Measurements from ENCODE around the gene FBN1. TPM values are rescaled to one million over a fixed set of nuclear protein-coding genes. Genes with fewer than 3 reads are reported as not detected.

Gene FBN1
- total and polyA plus RNA-seq, 2 donors = 6.3 to 19.5 TPM

- H3K4me3 ChIP-seq (ENCODE audit: low read length in 2 of 2) = no peak overlapping the region
- no peaks in the 10 kb centered on the region for H3K9me3 ChIP-seq (ENCODE audit: control insufficient read depth in 2 of 2, insufficient read depth in 1 of 2, low read length in 1 of 2)
- WGBS = 94% methylated on average over 1 of the region's 1 CpG
- H3K27me3 ChIP-seq (ENCODE audit: control insufficient read depth in 2 of 2, insufficient read depth in 1 of 2, low read length in 1 of 2) = no peaks in the 10 kb centered on the region
- no peak overlapping the region for H3K27ac ChIP-seq (ENCODE audit: low read depth in 1 of 2, low read length in 1 of 2)
- no peaks in the 10 kb centered on the region for H3K36me3 ChIP-seq (ENCODE audit: control insufficient read depth in 2 of 2, insufficient read depth in 2 of 2, low read length in 1 of 2)
- no peak for DNase-seq (ENCODE audit: low read depth in 6 of 9, low spot score in 9 of 9)
- no peaks in the 10 kb centered on the region for H3K4me1 ChIP-seq (ENCODE audit: control insufficient read depth in 2 of 2, insufficient read depth in 2 of 2, low read length in 2 of 2)
Measured at GRCh38 chr15:48632651-48633050, 12.9 kb downstream of the FBN1 start.

GRCh38 chr15:48631176-48631770 lies 14.2 kb downstream of the FBN1 start:
- no peak for DNase-seq (ENCODE audit: low read depth in 6 of 9, low spot score in 9 of 9)
- H3K9me3 ChIP-seq (ENCODE audit: control insufficient read depth in 2 of 2, insufficient read depth in 1 of 2, low read length in 1 of 2) = no peaks in the 10 kb centered on the region
- H3K4me3 ChIP-seq (ENCODE audit: low read length in 2 of 2) = no peak overlapping the region
- H3K27ac ChIP-seq (ENCODE audit: low read depth in 1 of 2, low read length in 1 of 2) = no peak overlapping the region
- no peaks in the 10 kb centered on the region for H3K36me3 ChIP-seq (ENCODE audit: control insufficient read depth in 2 of 2, insufficient read depth in 2 of 2, low read length in 1 of 2)
- H3K27me3 ChIP-seq (ENCODE audit: control insufficient read depth in 2 of 2, insufficient read depth in 1 of 2, low read length in 1 of 2) = no peaks in the 10 kb centered on the region
- 90% methylated on average over 8 of the region's 8 CpGs for WGBS
- H3K4me1 ChIP-seq (ENCODE audit: control insufficient read depth in 2 of 2, insufficient read depth in 2 of 2, low read length in 2 of 2) = no peaks in the 10 kb centered on the region

- no peaks in the 10 kb centered on the region for H3K27me3 ChIP-seq (ENCODE audit: control insufficient read depth in 2 of 2, insufficient read depth in 1 of 2, low read length in 1 of 2)
- DNase-seq (ENCODE audit: low read depth in 6 of 9, low spot score in 9 of 9) = no peak
- no peaks in the 10 kb centered on the region for H3K9me3 ChIP-seq (ENCODE audit: control insufficient read depth in 2 of 2, insufficient read depth in 1 of 2, low read length in 1 of 2)
- no peak overlapping the region for H3K27ac ChIP-seq (ENCODE audit: low read depth in 1 of 2, low read length in 1 of 2)
- no peak overlapping the region for H3K4me3 ChIP-seq (ENCODE audit: low read length in 2 of 2)
- no peaks in the 10 kb centered on the region for H3K36me3 ChIP-seq (ENCODE audit: control insufficient read depth in 2 of 2, insufficient read depth in 2 of 2, low read length in 1 of 2)
- 97% methylated on average over 1 of the region's 1 CpG for WGBS
- no peaks in the 10 kb centered on the region for H3K4me1 ChIP-seq (ENCODE audit: control insufficient read depth in 2 of 2, insufficient read depth in 2 of 2, low read length in 2 of 2)
Measured at GRCh38 chr15:48630245-48630644, 15.3 kb downstream of the FBN1 start.

- no peaks in the 10 kb centered on the region for H3K4me1 ChIP-seq (ENCODE audit: control insufficient read depth in 2 of 2, insufficient read depth in 2 of 2, low read length in 2 of 2)
- H3K27me3 ChIP-seq (ENCODE audit: control insufficient read depth in 2 of 2, insufficient read depth in 1 of 2, low read length in 1 of 2) = no peaks in the 10 kb centered on the region
- WGBS = 97% methylated on average over 2 of the region's 2 CpGs
- no peak for DNase-seq (ENCODE audit: low read depth in 6 of 9, low spot score in 9 of 9)
- no peak overlapping the region for H3K4me3 ChIP-seq (ENCODE audit: low read length in 2 of 2)
- H3K27ac ChIP-seq (ENCODE audit: low read depth in 1 of 2, low read length in 1 of 2) = no peak overlapping the region
- no peaks in the 10 kb centered on the region for H3K36me3 ChIP-seq (ENCODE audit: control insufficient read depth in 2 of 2, insufficient read depth in 2 of 2, low read length in 1 of 2)
- H3K9me3 ChIP-seq (ENCODE audit: control insufficient read depth in 2 of 2, insufficient read depth in 1 of 2, low read length in 1 of 2) = no peaks in the 10 kb centered on the region
Measured at GRCh38 chr15:48628832-48629231, 16.7 kb downstream of the FBN1 start.

GRCh38 chr15:48627260-48627940 lies 18.1 kb downstream of the FBN1 start:
- H3K27ac ChIP-seq (ENCODE audit: low read depth in 1 of 2, low read length in 1 of 2) = no peak overlapping the region
- no peak for DNase-seq (ENCODE audit: low read depth in 6 of 9, low spot score in 9 of 9)
- WGBS = 94% methylated on average over 7 of the region's 7 CpGs
- H3K36me3 ChIP-seq (ENCODE audit: control insufficient read depth in 2 of 2, insufficient read depth in 2 of 2, low read length in 1 of 2) = no peaks in the 10 kb centered on the region
- no peaks in the 10 kb centered on the region for H3K27me3 ChIP-seq (ENCODE audit: control insufficient read depth in 2 of 2, insufficient read depth in 1 of 2, low read length in 1 of 2)
- no peaks in the 10 kb centered on the region for H3K4me1 ChIP-seq (ENCODE audit: control insufficient read depth in 2 of 2, insufficient read depth in 2 of 2, low read length in 2 of 2)
- H3K9me3 ChIP-seq (ENCODE audit: control insufficient read depth in 2 of 2, insufficient read depth in 1 of 2, low read length in 1 of 2) = no peaks in the 10 kb centered on the region
- H3K4me3 ChIP-seq (ENCODE audit: low read length in 2 of 2) = no peak overlapping the region

- Histone ChIP-seq H3K9me3 (ENCODE audit: control insufficient read depth in 2 of 2, insufficient read depth in 1 of 2, low read length in 1 of 2) (no peaks in the 10 kb centered on the region), H3K27ac (ENCODE audit: low read depth in 1 of 2, low read length in 1 of 2) (no peak overlapping the region), H3K36me3 (ENCODE audit: control insufficient read depth in 2 of 2, insufficient read depth in 2 of 2, low read length in 1 of 2) (no peaks in the 10 kb centered on the region), H3K4me3 (ENCODE audit: low read length in 2 of 2) (no peak overlapping the region), H3K27me3 (ENCODE audit: control insufficient read depth in 2 of 2, insufficient read depth in 1 of 2, low read length in 1 of 2) (no peaks in the 10 kb centered on the region), H3K4me1 (ENCODE audit: control insufficient read depth in 2 of 2, insufficient read depth in 2 of 2, low read length in 2 of 2) (no peaks in the 10 kb centered on the region)
- DNase-seq (ENCODE audit: low read depth in 6 of 9, low spot score in 9 of 9) = no peak
- 97% methylated on average over 2 of the region's 2 CpGs for WGBS
Measured at GRCh38 chr15:48625126-48625525, 20.4 kb downstream of the FBN1 start.

- 89% methylated on average over 4 of the region's 4 CpGs for WGBS
- no peak for DNase-seq (ENCODE audit: low read depth in 6 of 9, low spot score in 9 of 9)
Measured at GRCh38 chr15:48624700-48625099, 20.8 kb downstream of the FBN1 start.

GRCh38 chr15:48623456-48623855 lies 22.1 kb downstream of the FBN1 start:
- WGBS = 100% methylated on average over 1 of the region's 1 CpG
- H3K9me3 ChIP-seq (ENCODE audit: control insufficient read depth in 2 of 2, insufficient read depth in 1 of 2, low read length in 1 of 2) = no peaks in the 10 kb centered on the region
- H3K4me3 ChIP-seq (ENCODE audit: low read length in 2 of 2) = no peak overlapping the region
- H3K36me3 ChIP-seq (ENCODE audit: control insufficient read depth in 2 of 2, insufficient read depth in 2 of 2, low read length in 1 of 2) = no peaks in the 10 kb centered on the region
- no peak for DNase-seq (ENCODE audit: low read depth in 6 of 9, low spot score in 9 of 9)
- no peak overlapping the region for H3K27ac ChIP-seq (ENCODE audit: low read depth in 1 of 2, low read length in 1 of 2)
- H3K4me1 ChIP-seq (ENCODE audit: control insufficient read depth in 2 of 2, insufficient read depth in 2 of 2, low read length in 2 of 2) = no peaks in the 10 kb centered on the region
- no peaks in the 10 kb centered on the region for H3K27me3 ChIP-seq (ENCODE audit: control insufficient read depth in 2 of 2, insufficient read depth in 1 of 2, low read length in 1 of 2)

More at GRCh38 chr15:48624700-48625099, 20.8 kb downstream of the FBN1 start:
- H3K4me3 ChIP-seq (ENCODE audit: low read length in 2 of 2) = no peak overlapping the region
- H3K27ac ChIP-seq (ENCODE audit: low read depth in 1 of 2, low read length in 1 of 2) = no peak overlapping the region
- H3K36me3 ChIP-seq (ENCODE audit: control insufficient read depth in 2 of 2, insufficient read depth in 2 of 2, low read length in 1 of 2) = no peaks in the 10 kb centered on the region
- no peaks in the 10 kb centered on the region for H3K9me3 ChIP-seq (ENCODE audit: control insufficient read depth in 2 of 2, insufficient read depth in 1 of 2, low read length in 1 of 2)
- no peaks in the 10 kb centered on the region for H3K4me1 ChIP-seq (ENCODE audit: control insufficient read depth in 2 of 2, insufficient read depth in 2 of 2, low read length in 2 of 2)
- no peaks in the 10 kb centered on the region for H3K27me3 ChIP-seq (ENCODE audit: control insufficient read depth in 2 of 2, insufficient read depth in 1 of 2, low read length in 1 of 2)

- Histone ChIP-seq H3K9me3 (ENCODE audit: control insufficient read depth in 2 of 2, insufficient read depth in 1 of 2, low read length in 1 of 2) (no peaks in the 10 kb centered on the region), H3K36me3 (ENCODE audit: control insufficient read depth in 2 of 2, insufficient read depth in 2 of 2, low read length in 1 of 2) (no peaks in the 10 kb centered on the region), H3K27me3 (ENCODE audit: control insufficient read depth in 2 of 2, insufficient read depth in 1 of 2, low read length in 1 of 2) (no peaks in the 10 kb centered on the region), H3K27ac (ENCODE audit: low read depth in 1 of 2, low read length in 1 of 2) (no peak overlapping the region), H3K4me1 (ENCODE audit: control insufficient read depth in 2 of 2, insufficient read depth in 2 of 2, low read length in 2 of 2) (no peaks in the 10 kb centered on the region), H3K4me3 (ENCODE audit: low read length in 2 of 2) (no peak overlapping the region)
- DNase-seq (ENCODE audit: low read depth in 6 of 9, low spot score in 9 of 9) = no peak
- WGBS = 95% methylated on average over 2 of the region's 2 CpGs
Measured at GRCh38 chr15:48622237-48622636, 23.3 kb downstream of the FBN1 start.

All from thymus (tissue), 11 donors.